ENCODE data around the gene OR13J1.

- no peak for TF ChIP-seq CTCF (IDR thresholded peaks at IDR 0.05)
- no peak for TF ChIP-seq POLR2A (IDR thresholded peaks at IDR 0.05)
Observed at GRCh38 chr9:35844628-35845270, 25.5 kb downstream of the OR13J1 start.
